Left lung (tissue), 10 donors: ENCODE results near the gene MBD4. TPM values are rescaled to one million over a fixed set of nuclear protein-coding genes. Genes with fewer than 3 reads are reported as not detected.

Experiments used
- ATAC-seq: fragments of 200-7000 bp; cut with Tn5 transposase; one replicate; pipeline ENCODE4 v1.9.1; 2020; ENCODE audit warnings: moderate library complexity
- DNase-seq, 4 donors: peaks; one replicate each; pipeline ENCODE4 v3.0.0-alpha.2; 2013 to 2020
- H3K27ac ChIP-seq, 2 donors: fragments of 200-600 bp; sonication (generic) in 1 of 2; one replicate each; pipeline versions ENCODE4 v1.5.0 to v1.8.0; 2020 to 2021
- H3K27me3 ChIP-seq, 2 donors: fragments of 200-600 bp; sonication (generic) in 1 of 2; one replicate each; pipeline versions ENCODE4 v1.5.0 to v1.8.0; 2020 to 2021
- H3K36me3 ChIP-seq, 2 donors: fragments of 200-600 bp; sonication (generic) in 1 of 2; one replicate each; pipeline versions ENCODE4 v1.5.0 to v1.8.0; 2020 to 2021
- H3K4me1 ChIP-seq, 2 donors: fragments of 200-600 bp; one replicate each; pipeline ENCODE4 v1.8.0; 2021
- H3K4me3 ChIP-seq, 2 donors: fragments of 200-600 bp; sonication (generic) in 1 of 2; one replicate each; pipeline versions ENCODE4 v1.5.0 to v1.8.0; 2020 to 2021; ENCODE audit warnings: mild to moderate bottlenecking in 1 of 2
- H3K9me3 ChIP-seq, 2 donors: fragments of 200-600 bp; sonication (generic) in 1 of 2; one replicate each; pipeline versions ENCODE4 v1.5.0 to v1.8.0; 2020 to 2021
- intact Hi-C, 2 donors: fragments of 100-400 bp; cut with DNase I; formaldehyde crosslinking; loops; one replicate each; pipeline versions ENCODE4 v1.11.2 to v1.14.2; 2022
- polyA plus RNA-seq, 6 donors: library from polyadenylated mRNA; unstranded; fragments of 120-200 nt; gene quantifications; one replicate each; pipeline ENCODE4 v1.2.1, GENCODE V29; 2013; ENCODE audit not compliant: insufficient read length in 6 of 6
- total RNA-seq, 2 donors: library from RNA; stranded (reverse); fragmentation: NEBNext Ultra II Directional; extraction: Animal tissue kit (Norgen Biotek cat#: 25700); gene quantifications; one replicate each; pipeline ENCODE4 v1.2.1, GENCODE V29; 2021
- TF ChIP-seq, protein P1 (sequence below), 2 donors: fragments of 200-600 bp; sonication (generic) in 1 of 2; IDR thresholded peaks; one replicate each; pipeline versions ENCODE4 v1.5.0 to v1.8.0; 2021; ENCODE audit warnings: antibody characterized with exemption in 2 of 2
- donor health status: DM: no; HTN: yes; CAD: no.
- donor health status: DM: no; HTN: no; CAD: no.

The MBD4 gene
- total and polyA plus RNA-seq, 8 donors = 29.9 to 62.1 (median 52.2) TPM

DNA sequence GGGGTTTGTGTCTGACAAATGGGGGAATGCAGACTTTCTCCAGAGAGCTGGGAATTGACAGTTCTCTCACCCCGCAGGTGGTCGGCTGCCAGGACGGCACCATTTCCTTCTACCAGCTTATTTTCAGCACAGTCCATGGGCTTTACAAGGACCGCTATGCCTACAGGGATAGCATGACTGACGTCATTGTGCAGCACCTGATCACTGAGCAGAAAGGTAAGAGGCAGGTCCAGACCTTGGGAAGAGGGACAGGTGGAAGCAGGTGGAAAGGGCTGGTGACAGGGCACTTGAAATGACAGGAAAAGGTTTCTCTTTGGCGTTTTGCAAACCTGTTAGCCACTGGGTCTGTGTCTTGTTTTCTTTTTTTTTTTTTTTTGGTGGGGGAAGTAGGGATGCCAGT is 36.8 kb upstream of the MBD4 start:
- no peak overlapping the region for H3K27ac ChIP-seq
- TF ChIP-seq, protein P1, sequence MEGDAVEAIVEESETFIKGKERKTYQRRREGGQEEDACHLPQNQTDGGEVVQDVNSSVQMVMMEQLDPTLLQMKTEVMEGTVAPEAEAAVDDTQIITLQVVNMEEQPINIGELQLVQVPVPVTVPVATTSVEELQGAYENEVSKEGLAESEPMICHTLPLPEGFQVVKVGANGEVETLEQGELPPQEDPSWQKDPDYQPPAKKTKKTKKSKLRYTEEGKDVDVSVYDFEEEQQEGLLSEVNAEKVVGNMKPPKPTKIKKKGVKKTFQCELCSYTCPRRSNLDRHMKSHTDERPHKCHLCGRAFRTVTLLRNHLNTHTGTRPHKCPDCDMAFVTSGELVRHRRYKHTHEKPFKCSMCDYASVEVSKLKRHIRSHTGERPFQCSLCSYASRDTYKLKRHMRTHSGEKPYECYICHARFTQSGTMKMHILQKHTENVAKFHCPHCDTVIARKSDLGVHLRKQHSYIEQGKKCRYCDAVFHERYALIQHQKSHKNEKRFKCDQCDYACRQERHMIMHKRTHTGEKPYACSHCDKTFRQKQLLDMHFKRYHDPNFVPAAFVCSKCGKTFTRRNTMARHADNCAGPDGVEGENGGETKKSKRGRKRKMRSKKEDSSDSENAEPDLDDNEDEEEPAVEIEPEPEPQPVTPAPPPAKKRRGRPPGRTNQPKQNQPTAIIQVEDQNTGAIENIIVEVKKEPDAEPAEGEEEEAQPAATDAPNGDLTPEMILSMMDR (IDR thresholded peaks at IDR 0.05) = no peak
- H3K36me3 ChIP-seq = peaks cover 0 to 64% of the 10 kb centered on the region in 2 donors
- no peaks in the 10 kb centered on the region for H3K27me3 ChIP-seq
- no peak for ATAC-seq
- no peaks in the 10 kb centered on the region for H3K9me3 ChIP-seq
- no peak for DNase-seq
- intact Hi-C loops = no loop called here
- H3K4me3 ChIP-seq = no peak overlapping the region
- peaks cover under 1 to 1% of the 10 kb centered on the region in 2 donors for H3K4me1 ChIP-seq

- intact Hi-C loops = no loop called here
- Histone ChIP-seq H3K27ac (no peak overlapping the region), H3K36me3 (peaks cover 0 to 69% of the 10 kb centered on the region in 2 donors), H3K4me1 (no peaks in the 10 kb centered on the region), H3K4me3 (no peak overlapping the region), H3K27me3 (no peaks in the 10 kb centered on the region), H3K9me3 (no peaks in the 10 kb centered on the region)
- ATAC-seq (no peak), DNase-seq (no peak)
- TF ChIP-seq, protein P1 (IDR thresholded peaks at IDR 0.05) = no peak
These were observed 36.1 kb upstream of the MBD4 start for GRCh38 chr3:129475863-129476262.

DNA sequence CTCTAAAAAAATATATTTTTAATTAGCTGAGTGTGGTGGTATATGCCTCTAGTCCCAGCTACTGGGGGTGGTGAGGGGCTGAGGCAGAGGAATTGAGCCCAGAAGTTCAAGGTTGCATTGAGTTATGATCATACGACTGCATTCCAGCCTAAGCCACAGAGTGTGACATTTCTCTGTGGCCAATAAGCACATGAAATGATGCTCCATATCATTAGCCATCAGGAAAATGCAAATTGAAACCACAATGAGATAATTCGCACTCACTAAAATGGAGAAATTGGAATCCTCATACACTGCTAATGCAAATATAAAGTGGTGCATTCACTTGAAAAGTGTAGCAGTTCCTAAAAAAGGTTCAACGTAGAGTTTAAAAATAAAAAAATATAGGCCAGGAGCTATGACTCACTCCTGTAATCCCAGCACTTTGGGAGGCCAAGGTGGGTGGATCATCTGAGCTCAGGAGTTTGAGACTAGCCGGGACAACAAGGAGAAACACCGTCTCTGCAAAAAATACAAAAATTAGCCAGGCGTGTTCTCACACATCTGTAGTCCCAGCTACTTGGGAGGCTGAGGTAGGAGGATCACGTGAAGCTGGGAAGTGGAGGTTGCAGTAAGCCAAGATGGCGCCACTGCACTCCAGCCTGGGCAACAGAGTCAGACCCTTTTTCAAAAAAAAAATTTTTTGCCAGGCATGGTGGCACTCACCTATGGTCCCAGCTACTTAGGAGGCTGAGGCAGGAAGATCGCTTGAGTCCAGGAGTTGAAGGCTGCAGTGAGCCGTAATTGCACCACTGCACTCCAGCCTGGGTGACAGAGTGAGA is 35.4 kb upstream of the MBD4 start:
- Histone ChIP-seq H3K27me3 (no peaks in the 10 kb centered on the region), H3K4me1 (no peaks in the 10 kb centered on the region), H3K4me3 (no peak overlapping the region), H3K36me3 (peaks cover 0 to 65% of the 10 kb centered on the region in 2 donors), H3K27ac (no peak overlapping the region), H3K9me3 (no peaks in the 10 kb centered on the region)
- TF ChIP-seq, protein P1 (IDR thresholded peaks at IDR 0.05) = no peak
- DNase-seq = no peak
- intact Hi-C loops = no loop called here
- ATAC-seq = no peak

DNA sequence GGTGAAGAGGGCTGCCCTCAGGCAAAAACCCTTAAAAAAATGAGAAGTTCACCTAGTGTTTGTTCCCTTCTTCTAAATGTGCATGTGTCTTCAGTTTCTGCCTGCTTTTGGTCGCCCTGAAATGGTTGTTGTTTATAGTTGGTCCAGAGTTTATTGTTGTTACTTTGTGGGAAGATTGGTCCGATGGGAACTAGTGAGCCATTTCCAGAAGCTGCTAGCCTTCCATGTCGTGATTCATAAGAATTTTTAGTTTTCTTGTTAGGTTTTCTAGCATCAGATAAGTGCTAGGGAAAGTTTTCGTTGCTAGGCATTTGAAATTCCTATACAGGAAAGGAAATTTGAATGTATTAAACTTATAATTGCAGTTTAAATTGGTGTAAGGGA is 34.0 kb upstream of the MBD4 start:
- no peaks in the 10 kb centered on the region for H3K27me3 ChIP-seq
- no peak for ATAC-seq

DNA sequence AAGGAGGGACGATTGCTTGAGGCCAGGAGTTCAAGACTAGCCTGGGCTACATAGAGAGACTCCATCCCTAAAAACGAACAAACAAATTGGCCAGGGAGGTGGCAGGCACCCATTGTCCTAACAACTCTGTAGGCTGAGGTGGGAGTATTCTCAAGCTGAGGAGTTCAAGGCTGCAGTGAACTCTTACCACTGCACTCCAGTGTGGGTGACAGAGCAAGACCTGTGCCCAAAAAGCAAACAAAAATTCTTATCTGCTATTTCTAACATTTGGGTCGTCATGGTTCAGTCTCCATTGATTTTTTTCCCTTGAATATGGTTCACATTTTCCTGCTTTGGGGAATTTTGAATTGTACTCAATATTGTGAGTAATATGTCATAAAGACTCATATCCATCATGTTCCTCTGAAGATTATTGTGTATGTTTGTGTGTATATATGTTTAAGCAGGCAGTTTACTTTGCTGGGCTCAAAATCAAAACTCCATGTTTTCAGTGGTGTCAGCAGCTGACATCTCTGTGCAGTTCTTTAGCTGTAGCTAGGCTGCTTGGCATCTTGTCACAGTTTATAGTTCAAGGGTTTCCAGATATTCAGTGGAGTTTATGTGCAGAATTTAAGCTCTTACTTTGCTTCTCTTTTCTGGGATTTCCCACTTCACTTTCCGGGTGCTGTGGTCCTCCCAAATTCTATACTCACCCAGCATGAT is 33.5 kb upstream of the MBD4 start:
- intact Hi-C loops = no loop called here
- no peaks in the 10 kb centered on the region for H3K4me1 ChIP-seq
- TF ChIP-seq, protein P1 (IDR thresholded peaks at IDR 0.05) = no peak
- H3K27ac ChIP-seq = no peak overlapping the region
- DNase-seq (no peak), ATAC-seq (no peak)
- peaks cover 0 to 51% of the 10 kb centered on the region in 2 donors for H3K36me3 ChIP-seq
- no peaks in the 10 kb centered on the region for H3K9me3 ChIP-seq
- H3K27me3 ChIP-seq = no peaks in the 10 kb centered on the region
- H3K4me3 ChIP-seq = no peak overlapping the region

More for the DNA sequence above, 34.0 kb upstream of the MBD4 start:
- no peaks in the 10 kb centered on the region for H3K9me3 ChIP-seq
- intact Hi-C loops = no loop called here
- TF ChIP-seq, protein P1 (IDR thresholded peaks at IDR 0.05) = no peak
- no peak overlapping the region for H3K27ac ChIP-seq
- H3K36me3 ChIP-seq = peaks cover 0 to 56% of the 10 kb centered on the region in 2 donors
- H3K4me3 ChIP-seq = no peak overlapping the region
- DNase-seq = no peak
- H3K4me1 ChIP-seq = no peaks in the 10 kb centered on the region
